Measurements from ENCODE around the gene C5orf63.

C5orf63 gene

GRCh38 chr5:127066721-127067120 is 6.6 kb downstream of the C5orf63 start:
- no peaks in the 10 kb centered on the region for H3K9me3 ChIP-seq (ENCODE audit: insufficient read depth, low read length)

DNA sequence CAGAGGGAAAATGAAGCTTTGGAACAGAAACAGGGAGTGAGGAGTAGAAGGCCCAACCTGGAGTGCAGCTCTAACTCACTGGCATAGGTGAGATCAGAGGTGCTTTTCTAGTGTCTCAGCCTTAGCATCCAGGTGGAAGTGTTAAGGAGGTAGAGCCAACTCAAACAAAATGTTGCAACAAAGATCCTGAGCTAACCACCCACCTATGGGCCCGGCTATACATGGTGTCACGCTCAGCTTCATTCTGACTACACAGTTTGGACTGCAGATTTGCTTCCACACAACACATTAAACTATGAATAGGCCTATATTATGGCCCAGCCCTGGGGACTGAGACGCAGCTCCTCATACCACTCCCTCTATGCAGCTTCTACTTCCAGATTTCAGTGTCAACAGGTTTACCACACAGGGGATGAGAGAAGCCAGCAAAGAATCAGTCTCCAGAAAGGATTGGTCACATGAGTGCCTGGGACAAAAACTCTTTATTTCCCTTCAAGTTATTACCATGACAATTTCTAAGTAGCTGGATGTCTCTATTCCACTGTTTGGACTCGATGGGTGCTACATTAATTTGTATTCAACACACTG is 9.0 kb downstream of the C5orf63 start:
- TF ChIP-seq, protein P1, sequence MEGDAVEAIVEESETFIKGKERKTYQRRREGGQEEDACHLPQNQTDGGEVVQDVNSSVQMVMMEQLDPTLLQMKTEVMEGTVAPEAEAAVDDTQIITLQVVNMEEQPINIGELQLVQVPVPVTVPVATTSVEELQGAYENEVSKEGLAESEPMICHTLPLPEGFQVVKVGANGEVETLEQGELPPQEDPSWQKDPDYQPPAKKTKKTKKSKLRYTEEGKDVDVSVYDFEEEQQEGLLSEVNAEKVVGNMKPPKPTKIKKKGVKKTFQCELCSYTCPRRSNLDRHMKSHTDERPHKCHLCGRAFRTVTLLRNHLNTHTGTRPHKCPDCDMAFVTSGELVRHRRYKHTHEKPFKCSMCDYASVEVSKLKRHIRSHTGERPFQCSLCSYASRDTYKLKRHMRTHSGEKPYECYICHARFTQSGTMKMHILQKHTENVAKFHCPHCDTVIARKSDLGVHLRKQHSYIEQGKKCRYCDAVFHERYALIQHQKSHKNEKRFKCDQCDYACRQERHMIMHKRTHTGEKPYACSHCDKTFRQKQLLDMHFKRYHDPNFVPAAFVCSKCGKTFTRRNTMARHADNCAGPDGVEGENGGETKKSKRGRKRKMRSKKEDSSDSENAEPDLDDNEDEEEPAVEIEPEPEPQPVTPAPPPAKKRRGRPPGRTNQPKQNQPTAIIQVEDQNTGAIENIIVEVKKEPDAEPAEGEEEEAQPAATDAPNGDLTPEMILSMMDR (IDR thresholded peaks at IDR 0.05; ENCODE audit: low read depth, low read length) = no peak
- no peak for TF ChIP-seq EZH2phosphoT487 (IDR thresholded peaks at IDR 0.05; ENCODE audit: low read depth)
- Histone ChIP-seq H4K20me1 (ENCODE audit: insufficient read depth, low read length) (no peaks in the 10 kb centered on the region), H3K4me2 (ENCODE audit: low read length) (no peak overlapping the region), H3K36me3 (replicated peaks; ENCODE audit: low read depth, low read length) (no peaks in the 10 kb centered on the region), H3K4me1 (ENCODE audit: low read length) (no peaks in the 10 kb centered on the region), H3K27ac (ENCODE audit: low read length) (no peak overlapping the region), H3K4me3 (ENCODE audit: low read length) (no peak overlapping the region), H3K27me3 (ENCODE audit: low read depth, low read length) (no peaks in the 10 kb centered on the region), H3K9me3 (ENCODE audit: insufficient read depth, low read length) (no peaks in the 10 kb centered on the region), H3K9ac (ENCODE audit: low read length) (no peak overlapping the region), H3K79me2 (ENCODE audit: low read length) (no peaks in the 10 kb centered on the region), H2AFZ (ENCODE audit: low read depth, low read length) (no peak overlapping the region)

More at GRCh38 chr5:127066721-127067120, 6.6 kb downstream of the C5orf63 start:
- Histone ChIP-seq H3K36me3 (replicated peaks; ENCODE audit: low read depth, low read length) (no peaks in the 10 kb centered on the region), H2AFZ (ENCODE audit: low read depth, low read length) (no peak overlapping the region), H3K4me2 (ENCODE audit: low read length) (no peak overlapping the region), H3K79me2 (ENCODE audit: low read length) (no peaks in the 10 kb centered on the region), H4K20me1 (ENCODE audit: insufficient read depth, low read length) (no peaks in the 10 kb centered on the region), H3K27me3 (ENCODE audit: low read depth, low read length) (no peaks in the 10 kb centered on the region), H3K4me1 (ENCODE audit: low read length) (no peaks in the 10 kb centered on the region), H3K9ac (ENCODE audit: low read length) (no peak overlapping the region), H3K27ac (ENCODE audit: low read length) (no peak overlapping the region), H3K4me3 (ENCODE audit: low read length) (no peak overlapping the region)
- TF ChIP-seq EZH2phosphoT487 (IDR thresholded peaks at IDR 0.05; ENCODE audit: low read depth) = no peak
- TF ChIP-seq, protein P1 (IDR thresholded peaks at IDR 0.05; ENCODE audit: low read depth, low read length) = no peak

DNA sequence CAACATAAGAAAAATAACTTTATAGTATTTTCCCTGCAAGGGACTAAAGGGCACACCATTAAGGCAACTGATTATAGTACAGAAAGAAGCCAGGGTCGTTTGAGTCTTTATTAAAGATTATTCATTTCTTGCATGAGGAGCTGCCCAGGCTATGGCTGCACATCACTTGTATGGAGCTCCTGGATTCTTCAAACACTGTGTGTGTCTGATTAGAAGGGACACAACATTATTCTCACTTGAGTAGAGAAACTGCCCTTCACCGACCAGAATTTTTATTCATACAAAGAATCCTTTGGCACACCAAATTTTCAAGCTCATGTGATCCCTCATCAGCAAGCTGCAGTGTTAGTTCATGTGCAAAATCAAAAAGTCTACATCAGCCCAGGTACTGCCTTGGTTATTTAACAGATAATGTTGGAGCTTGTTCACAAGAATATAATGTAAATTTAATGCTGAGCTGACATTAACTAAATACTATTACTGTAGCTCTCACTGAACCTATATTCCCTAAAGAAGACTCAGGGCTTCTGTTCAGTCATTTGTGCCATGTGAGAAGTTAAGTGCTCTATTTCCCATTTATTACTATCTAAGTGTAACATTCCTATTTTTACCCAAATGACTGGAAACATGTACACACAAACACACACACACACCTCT is 9.9 kb downstream of the C5orf63 start:
- no peak overlapping the region for H3K9ac ChIP-seq (ENCODE audit: low read length)
- H3K4me2 ChIP-seq (ENCODE audit: low read length) = no peak overlapping the region
- no peaks in the 10 kb centered on the region for H3K27me3 ChIP-seq (ENCODE audit: low read depth, low read length)
- H3K9me3 ChIP-seq (ENCODE audit: insufficient read depth, low read length) = no peaks in the 10 kb centered on the region
- H3K36me3 ChIP-seq (replicated peaks; ENCODE audit: low read depth, low read length) = no peaks in the 10 kb centered on the region
- H3K4me1 ChIP-seq (ENCODE audit: low read length) = no peaks in the 10 kb centered on the region
- no peak for TF ChIP-seq EZH2phosphoT487 (IDR thresholded peaks at IDR 0.05; ENCODE audit: low read depth)
- TF ChIP-seq, protein P1 (IDR thresholded peaks at IDR 0.05; ENCODE audit: low read depth, low read length) = no peak
- no peak overlapping the region for H2AFZ ChIP-seq (ENCODE audit: low read depth, low read length)
- no peaks in the 10 kb centered on the region for H3K79me2 ChIP-seq (ENCODE audit: low read length)
- H4K20me1 ChIP-seq (ENCODE audit: insufficient read depth, low read length) = no peaks in the 10 kb centered on the region
- no peak overlapping the region for H3K4me3 ChIP-seq (ENCODE audit: low read length)
- H3K27ac ChIP-seq (ENCODE audit: low read length) = no peak overlapping the region

- Histone ChIP-seq H3K9ac (ENCODE audit: low read length) (no peak overlapping the region), H4K20me1 (ENCODE audit: insufficient read depth, low read length) (no peaks in the 10 kb centered on the region), H3K4me2 (ENCODE audit: low read length) (no peak overlapping the region), H3K27ac (ENCODE audit: low read length) (no peak overlapping the region), H3K9me3 (ENCODE audit: insufficient read depth, low read length) (no peaks in the 10 kb centered on the region), H3K27me3 (ENCODE audit: low read depth, low read length) (no peaks in the 10 kb centered on the region), H3K79me2 (ENCODE audit: low read length) (no peaks in the 10 kb centered on the region), H3K36me3 (replicated peaks; ENCODE audit: low read depth, low read length) (no peaks in the 10 kb centered on the region), H2AFZ (ENCODE audit: low read depth, low read length) (no peak overlapping the region), H3K4me1 (ENCODE audit: low read length) (no peaks in the 10 kb centered on the region), H3K4me3 (ENCODE audit: low read length) (no peak overlapping the region)
- no peak for TF ChIP-seq EZH2phosphoT487 (IDR thresholded peaks at IDR 0.05; ENCODE audit: low read depth)
- TF ChIP-seq, protein P1 (IDR thresholded peaks at IDR 0.05; ENCODE audit: low read depth, low read length) = no peak
Observed at GRCh38 chr5:127061956-127062355, 11.3 kb downstream of the C5orf63 start.

Measured in OCI-LY3 (cell line).